IPS-18a (cell line): ENCODE measurements around the gene KANK3.
"Not testable (repeated sequence)": the region's sequence is repeated elsewhere in the genome, so short reads cannot be mapped to it uniquely, and the experiment has no call there.

Experiments
- H3K27ac ChIP-seq: one replicate; pipeline ENCODE4 v1.5.1; 2013; ENCODE audit warnings: low read length
- H3K27me3 ChIP-seq: one replicate; pipeline ENCODE4 v1.6.1; 2013; ENCODE audit warnings: mild to moderate bottlenecking, low read length; ENCODE audit not compliant: control insufficient read depth, insufficient read depth
- H3K36me3 ChIP-seq: one replicate; pipeline ENCODE4 v1.6.1; 2013; ENCODE audit warnings: low read depth, low read length; ENCODE audit not compliant: control insufficient read depth
- H3K4me1 ChIP-seq: one replicate; pipeline ENCODE4 v1.6.1; 2013; ENCODE audit warnings: low read depth, low read length; ENCODE audit not compliant: control insufficient read depth
- H3K4me3 ChIP-seq: one replicate; pipeline ENCODE4 v1.5.1; 2013; ENCODE audit warnings: low read length
- H3K9ac ChIP-seq: one replicate; pipeline ENCODE4 v1.6.1; 2013; ENCODE audit warnings: mild to moderate bottlenecking, low read length, moderate library complexity
- H3K9me3 ChIP-seq: one replicate; pipeline ENCODE4 v1.6.1; 2013; ENCODE audit warnings: low read depth, low read length; ENCODE audit not compliant: control insufficient read depth

The KANK3 gene

DNA sequence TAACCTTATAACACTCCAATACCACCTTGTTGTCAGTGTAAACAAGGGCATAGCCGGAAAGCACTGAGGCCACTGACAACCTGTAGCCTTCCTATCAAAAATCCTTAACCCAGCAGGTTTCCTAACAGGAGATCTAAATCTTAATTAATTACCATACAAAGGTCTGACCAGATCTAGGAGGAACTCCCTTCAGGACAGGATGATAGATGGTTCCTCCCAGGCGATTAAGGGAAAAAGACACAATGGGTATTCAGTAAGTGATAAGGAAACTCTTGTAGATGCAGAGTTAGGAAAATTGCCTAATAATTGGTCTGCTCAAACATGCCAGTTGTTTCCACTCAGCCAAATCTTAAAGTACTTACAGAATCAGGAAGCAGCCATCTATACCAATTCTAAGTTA is 42.0 kb upstream of the KANK3 start:
- H3K27ac ChIP-seq, H3K4me1 ChIP-seq, H3K27me3 ChIP-seq, H3K9ac ChIP-seq, H3K9me3 ChIP-seq, H3K36me3 ChIP-seq, H3K4me3 ChIP-seq: not testable (repeated sequence)

DNA sequence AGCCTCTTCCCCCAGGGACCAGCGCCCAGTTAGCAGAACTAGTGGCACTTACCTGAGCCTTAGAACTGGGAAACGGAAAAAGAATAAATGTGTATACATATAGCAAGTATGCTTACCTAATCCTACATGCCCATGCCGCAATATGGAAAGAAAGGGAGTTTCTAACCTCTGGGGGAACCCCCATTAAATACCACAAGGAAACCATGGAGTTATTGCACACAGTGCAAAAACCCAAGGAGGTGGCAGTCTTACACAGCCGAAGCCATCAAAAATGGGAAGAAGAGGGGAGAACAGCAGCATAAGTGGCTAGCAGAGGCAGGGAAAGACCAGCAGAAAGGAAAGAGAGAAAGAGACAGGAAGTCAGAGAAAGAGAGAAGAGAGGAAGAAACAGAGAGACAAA is 41.5 kb upstream of the KANK3 start:
- H3K27ac ChIP-seq = not testable (repeated sequence)

DNA sequence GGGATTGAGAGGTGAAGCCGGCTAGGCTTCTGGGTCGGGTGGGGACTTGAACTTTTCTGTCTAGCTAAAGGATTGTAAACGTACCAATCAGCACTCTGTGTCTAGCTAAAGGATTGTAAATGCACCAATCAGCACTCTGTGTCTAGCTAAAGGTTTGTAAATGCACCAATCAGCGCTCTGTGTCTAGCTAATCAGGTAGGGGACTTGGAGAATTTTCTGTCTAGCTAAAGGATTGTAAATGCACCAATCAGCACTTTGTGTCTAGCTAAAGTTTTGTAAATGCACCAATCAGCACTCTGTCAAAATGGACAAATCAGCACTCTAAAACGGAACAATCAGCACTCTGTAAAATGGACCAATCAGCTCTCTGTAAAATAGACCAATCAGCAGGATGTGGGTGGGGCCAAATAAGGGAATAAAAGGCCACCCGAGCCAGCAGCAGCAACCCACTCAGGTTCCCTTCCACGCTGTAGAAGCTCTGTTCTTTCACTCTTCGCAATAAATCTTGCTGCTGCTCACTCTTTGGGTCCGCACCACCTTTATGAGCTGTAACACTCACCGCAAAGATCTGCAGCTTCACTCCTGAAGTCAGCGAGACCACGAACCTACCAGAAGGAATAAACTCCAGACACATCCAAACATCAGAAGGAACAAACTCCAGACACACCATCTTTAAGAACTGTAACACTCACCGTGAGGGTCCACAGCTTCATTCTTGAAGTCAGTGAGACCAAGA is 36.3 kb upstream of the KANK3 start:
- not testable (repeated sequence) for H3K4me1 ChIP-seq, H3K9me3 ChIP-seq, H3K36me3 ChIP-seq, H3K27me3 ChIP-seq, H3K27ac ChIP-seq, H3K9ac ChIP-seq, H3K4me3 ChIP-seq

More for the DNA sequence above, 41.5 kb upstream of the KANK3 start:
- H3K4me1 ChIP-seq, H3K9me3 ChIP-seq, H3K4me3 ChIP-seq, H3K9ac ChIP-seq, H3K36me3 ChIP-seq, H3K27me3 ChIP-seq: not testable (repeated sequence)

DNA sequence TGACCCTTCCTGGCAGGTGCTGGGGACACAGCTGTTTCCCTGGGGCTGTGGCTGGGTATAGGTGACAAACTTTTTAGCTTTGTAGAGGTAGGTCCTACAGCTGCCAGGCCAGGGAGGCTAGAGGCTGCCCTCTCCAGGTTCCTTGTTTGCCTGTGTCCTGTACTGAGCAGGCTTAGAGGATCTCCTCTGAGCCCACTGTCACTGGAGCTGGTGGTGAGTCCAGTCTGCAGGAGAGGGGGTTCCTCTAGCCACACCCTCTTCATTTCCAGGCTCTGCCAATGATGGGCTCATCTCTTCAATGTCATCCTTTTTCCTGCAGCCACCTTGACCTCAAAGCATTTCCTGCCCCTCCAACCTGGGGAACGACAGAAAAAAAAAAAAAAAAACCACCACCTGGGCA is 34.5 kb upstream of the KANK3 start:
- Histone ChIP-seq H3K9ac (no peak overlapping the region), H3K4me1 (no peaks in the 10 kb centered on the region), H3K9me3 (no peaks in the 10 kb centered on the region)

DNA sequence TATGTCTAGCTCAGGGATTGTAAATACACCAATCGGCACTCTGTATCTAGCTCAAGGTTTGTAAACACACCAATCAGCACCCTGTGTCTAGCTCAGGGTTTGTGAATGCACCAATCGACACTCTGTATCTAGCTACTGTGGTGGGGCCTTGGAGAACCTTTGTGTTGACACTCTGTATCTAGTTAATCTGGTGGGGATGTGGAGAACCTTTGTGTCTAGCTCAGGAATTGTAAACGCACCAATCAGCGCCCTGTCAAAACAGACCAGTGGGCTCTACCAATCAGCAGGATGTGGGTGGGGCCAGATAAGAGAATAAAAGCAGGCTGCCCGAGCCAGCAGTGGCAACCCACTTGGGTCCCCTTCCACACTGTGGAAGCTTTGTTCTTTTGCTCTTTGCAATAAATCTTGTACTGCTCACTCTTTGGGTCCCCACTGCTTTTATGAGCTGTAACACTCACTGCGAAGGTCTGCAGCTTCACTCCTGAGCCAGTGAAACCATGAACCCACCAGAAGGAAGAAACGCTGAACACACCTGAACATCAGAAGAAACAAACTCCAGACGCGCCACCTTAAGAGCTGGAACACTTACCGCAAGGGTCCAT is 33.4 kb upstream of the KANK3 start:
- not testable (repeated sequence) for H3K36me3 ChIP-seq, H3K9me3 ChIP-seq, H3K4me1 ChIP-seq, H3K4me3 ChIP-seq, H3K27me3 ChIP-seq, H3K27ac ChIP-seq, H3K9ac ChIP-seq

More for the DNA sequence above, 34.5 kb upstream of the KANK3 start:
- Histone ChIP-seq H3K27me3 (no peaks in the 10 kb centered on the region), H3K27ac (no peak overlapping the region), H3K4me3 (no peak overlapping the region), H3K36me3 (no peaks in the 10 kb centered on the region)

DNA sequence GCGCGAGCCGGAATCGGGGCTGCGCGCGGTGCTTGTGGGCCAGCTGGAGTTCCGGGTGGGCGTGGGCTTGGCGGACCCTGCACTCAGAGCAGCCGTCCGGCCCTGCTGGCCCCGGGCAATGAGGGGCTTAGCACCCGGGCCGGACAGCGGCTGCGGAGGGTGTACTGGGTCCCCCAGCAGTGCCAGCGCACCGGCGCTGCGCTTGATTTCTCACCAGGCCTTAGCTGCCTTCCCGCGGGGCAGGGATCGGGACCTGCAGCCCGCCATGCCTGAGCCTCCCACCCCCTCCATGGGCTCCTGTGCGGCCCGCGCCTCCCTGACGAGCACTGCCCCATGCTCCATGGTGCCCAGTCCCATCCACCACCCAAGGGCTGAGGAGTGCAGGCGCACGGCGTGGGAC is 32.7 kb upstream of the KANK3 start:
- not testable (repeated sequence) for H3K9me3 ChIP-seq, H3K27ac ChIP-seq, H3K4me3 ChIP-seq, H3K4me1 ChIP-seq, H3K9ac ChIP-seq, H3K36me3 ChIP-seq, H3K27me3 ChIP-seq

DNA sequence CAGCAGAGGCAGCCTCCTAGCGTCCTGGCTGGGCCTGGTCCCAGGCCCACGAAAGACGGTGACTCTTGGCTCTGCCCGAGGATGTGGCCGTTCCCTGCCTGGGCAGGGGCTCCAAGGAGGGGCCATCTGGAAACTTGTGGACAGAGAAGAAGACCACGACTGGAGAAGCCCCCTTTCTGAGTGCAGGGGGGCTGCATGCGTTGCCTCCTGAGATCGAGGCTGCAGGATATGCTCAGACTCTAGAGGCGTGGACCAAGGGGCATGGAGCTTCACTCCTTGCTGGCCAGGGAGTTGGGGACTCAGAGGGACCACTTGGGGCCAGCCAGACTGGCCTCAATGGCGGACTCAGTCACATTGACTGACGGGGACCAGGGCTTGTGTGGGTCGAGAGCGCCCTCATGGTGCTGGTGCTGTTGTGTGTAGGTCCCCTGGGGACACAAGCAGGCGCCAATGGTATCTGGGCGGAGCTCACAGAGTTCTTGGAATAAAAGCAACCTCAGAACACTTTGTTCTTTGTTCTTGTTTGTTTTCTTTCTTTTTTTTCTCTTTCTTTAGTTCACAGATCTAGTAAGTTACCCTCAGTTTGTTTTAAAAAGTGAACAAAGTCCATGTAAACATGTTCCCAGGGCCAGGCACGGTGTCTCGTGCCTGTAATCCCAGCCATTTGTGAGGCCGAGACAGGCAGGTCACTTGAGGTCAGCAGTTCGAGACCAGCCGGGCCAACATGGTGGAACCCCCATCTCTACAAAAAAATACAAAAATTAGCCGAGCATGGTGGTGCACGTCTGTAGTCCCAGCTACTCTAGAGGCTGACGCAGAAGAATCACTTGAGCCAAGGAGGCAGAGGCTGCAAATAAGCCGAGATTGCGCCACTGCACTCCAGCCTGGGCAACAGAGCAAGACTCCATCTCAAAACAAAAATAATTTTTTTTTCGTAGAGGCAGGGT is 31.1 kb upstream of the KANK3 start:
- Histone ChIP-seq H3K27ac (no peak overlapping the region), H3K4me3 (no peak overlapping the region), H3K4me1 (no peaks in the 10 kb centered on the region), H3K9me3 (no peaks in the 10 kb centered on the region), H3K9ac (no peak overlapping the region), H3K36me3 (no peaks in the 10 kb centered on the region), H3K27me3 (no peaks in the 10 kb centered on the region)

DNA sequence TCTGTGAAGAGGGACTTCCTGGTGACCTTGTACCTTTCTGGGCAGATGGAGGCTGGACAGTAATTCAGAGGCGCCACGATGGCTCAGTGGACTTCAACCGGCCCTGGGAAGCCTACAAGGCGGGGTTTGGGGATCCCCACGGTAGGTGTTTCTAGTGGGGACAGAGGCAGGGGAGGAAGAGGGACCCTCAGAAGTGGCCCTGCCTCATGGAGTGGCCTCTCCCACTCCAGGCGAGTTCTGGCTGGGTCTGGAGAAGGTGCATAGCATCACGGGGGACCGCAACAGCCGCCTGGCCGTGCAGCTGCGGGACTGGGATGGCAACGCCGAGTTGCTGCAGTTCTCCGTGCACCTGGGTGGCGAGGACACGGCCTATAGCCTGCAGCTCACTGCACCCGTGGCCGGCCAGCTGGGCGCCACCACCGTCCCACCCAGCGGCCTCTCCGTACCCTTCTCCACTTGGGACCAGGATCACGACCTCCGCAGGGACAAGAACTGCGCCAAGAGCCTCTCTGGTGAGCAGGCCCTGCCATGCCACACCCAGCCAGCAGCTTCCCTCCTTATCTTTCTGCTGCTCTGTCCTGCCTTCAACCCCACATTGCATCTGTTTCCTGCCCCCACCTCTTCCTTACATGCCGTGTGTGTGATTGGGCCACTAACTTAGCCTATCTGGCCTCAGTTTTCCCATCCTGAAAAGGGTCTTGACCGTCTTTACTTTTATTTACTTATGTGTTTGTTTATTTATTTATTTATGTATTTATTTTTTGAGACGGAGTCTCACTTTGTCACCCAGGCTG is 28.1 kb upstream of the KANK3 start:
- peaks cover 5% of the 10 kb centered on the region for H3K4me1 ChIP-seq
- H3K9ac ChIP-seq = no peak overlapping the region
- no peaks in the 10 kb centered on the region for H3K36me3 ChIP-seq
- H3K27me3 ChIP-seq = peaks cover 9% of the 10 kb centered on the region
- no peak overlapping the region for H3K27ac ChIP-seq
- no peaks in the 10 kb centered on the region for H3K9me3 ChIP-seq
- no peak overlapping the region for H3K4me3 ChIP-seq

DNA sequence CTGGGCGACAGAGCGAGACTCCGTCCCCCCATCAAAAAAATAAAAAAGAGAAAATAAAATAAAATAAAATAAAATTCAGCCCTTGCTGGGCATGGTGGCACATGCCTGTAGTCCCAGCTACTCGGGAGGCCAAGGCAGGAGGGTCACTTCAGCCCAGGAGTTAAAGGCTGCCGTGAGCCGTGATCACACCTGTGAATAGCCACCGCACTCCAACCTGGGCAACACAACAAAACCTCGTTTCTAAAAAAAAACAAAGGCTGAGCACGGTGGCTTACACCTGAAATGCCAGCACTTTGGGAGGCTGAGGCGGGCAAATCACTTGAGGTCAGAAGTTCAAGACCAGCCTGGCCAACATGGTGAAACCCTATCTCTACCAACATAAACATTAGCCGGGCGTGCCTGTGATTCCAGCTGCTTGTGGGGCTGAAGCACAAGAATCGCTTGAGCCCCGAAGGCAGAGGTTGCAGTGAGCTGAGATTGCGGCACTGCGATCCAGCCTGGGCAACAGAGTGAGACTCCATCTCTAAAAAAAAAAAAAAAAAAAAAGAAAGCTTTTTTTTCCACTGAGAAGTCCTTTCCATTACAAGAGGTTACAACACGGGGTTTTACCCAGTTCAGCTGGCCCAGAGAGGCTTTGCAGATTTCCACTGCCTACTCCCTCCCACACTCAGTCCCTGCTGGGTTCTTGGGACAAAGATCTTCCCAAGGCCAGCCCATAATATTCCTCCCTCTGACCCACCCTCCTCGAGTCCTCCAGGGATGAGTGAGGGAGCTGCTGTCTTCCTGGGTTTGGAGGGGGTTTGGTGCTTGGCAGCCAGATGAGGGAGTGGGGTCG is 27.3 kb upstream of the KANK3 start:
- H3K4me3 ChIP-seq = no peak overlapping the region
- H3K27ac ChIP-seq = no peak overlapping the region
- no peaks in the 10 kb centered on the region for H3K9me3 ChIP-seq
- no peak overlapping the region for H3K9ac ChIP-seq
- peaks cover 17% of the 10 kb centered on the region for H3K27me3 ChIP-seq
- no peaks in the 10 kb centered on the region for H3K36me3 ChIP-seq
- peaks cover 5% of the 10 kb centered on the region for H3K4me1 ChIP-seq

DNA sequence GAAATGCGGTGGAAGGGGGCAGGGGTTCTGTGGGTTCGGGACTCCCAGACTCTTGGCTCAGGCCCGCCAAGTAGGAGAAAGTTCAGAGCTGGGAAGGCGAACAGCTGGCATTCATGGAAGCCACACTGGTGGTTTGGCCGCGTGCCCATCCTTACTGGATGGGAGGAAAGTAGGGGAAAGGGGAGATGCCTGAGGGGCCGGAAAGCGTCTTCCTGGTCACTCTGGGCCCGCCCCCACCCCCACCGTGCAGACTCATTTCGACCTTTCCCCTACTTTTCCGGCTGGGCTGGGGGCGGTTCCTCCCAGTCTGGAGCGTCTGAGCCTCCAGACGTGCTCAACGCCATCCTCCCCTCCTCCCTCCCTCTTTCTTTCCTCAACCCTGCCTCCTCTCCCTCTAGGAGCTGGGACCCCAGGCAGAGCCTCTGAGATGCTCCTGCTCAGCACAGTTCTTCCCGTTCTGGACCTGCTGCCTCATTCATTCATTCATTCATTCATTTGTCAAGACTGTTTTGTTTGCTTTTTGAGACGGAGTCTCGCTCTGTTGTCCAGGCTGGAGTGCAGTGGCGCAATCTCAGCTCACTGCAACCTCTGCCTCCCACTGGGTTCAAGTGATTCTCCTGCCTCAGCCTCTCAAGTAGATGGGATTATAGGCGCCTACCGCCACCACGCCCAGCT is 24.4 kb upstream of the KANK3 start:
- H3K9ac ChIP-seq = no peak overlapping the region
- H3K9me3 ChIP-seq = no peaks in the 10 kb centered on the region
- no peaks in the 10 kb centered on the region for H3K36me3 ChIP-seq

More for the DNA sequence above, 24.4 kb upstream of the KANK3 start:
- peaks cover 5% of the 10 kb centered on the region for H3K4me1 ChIP-seq
- peak overlapping the region; percentile 15 for H3K4me3 ChIP-seq
- H3K27ac ChIP-seq = no peak overlapping the region
- H3K27me3 ChIP-seq = peaks cover 44% of the 10 kb centered on the region
